ENCODE measurements around the gene MAN2C1.

DNA sequence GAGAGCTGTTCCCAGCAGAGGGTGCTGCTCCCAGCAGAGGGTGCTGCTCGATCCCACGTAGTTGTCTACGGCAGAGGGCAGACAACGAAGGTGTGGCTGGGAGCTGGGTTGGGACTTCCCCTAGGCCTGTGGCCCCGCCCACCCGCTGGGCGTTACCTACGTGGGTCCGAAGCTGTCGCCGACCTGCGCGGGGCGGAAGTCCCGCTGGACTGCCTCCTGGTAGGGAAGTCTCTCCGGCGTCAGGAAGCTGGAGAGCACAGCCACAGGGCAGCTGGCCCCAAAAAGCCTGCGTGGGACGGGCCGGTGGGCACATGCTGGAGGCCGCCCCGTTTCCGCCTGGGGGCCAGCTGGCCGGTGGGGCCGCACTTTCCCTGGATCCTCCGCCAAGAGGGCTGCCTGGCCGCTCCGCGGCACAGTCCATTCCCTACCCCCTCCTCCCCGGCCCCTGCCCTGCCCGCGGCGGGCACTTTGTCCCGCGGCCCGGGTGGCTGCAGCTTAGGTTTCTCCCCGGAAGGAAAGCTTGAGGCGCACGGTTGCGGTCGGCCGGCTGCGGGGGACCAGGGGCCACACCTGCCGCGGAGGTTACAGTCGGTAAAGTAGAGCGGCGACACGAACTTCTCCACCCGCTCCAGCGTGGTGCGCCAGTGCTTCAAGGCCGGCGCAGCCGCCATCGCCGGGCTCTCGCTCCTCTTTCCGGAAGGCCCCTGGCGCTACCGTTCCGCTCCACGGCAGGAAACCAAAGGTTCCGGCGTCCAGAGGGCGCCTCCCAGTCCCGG lies at the start of gene MAN2C1:
- TF ChIP-seq TAF1 (IDR thresholded peaks at IDR 0.05; ENCODE audit: borderline replicate concordance, insufficient read depth, low read length): peak; percentile 96
- TF ChIP-seq POLR2AphosphoS5 (IDR thresholded peaks at IDR 0.05; ENCODE audit: low read depth, low read length): peak; percentile 97
- TF ChIP-seq, protein P1, sequence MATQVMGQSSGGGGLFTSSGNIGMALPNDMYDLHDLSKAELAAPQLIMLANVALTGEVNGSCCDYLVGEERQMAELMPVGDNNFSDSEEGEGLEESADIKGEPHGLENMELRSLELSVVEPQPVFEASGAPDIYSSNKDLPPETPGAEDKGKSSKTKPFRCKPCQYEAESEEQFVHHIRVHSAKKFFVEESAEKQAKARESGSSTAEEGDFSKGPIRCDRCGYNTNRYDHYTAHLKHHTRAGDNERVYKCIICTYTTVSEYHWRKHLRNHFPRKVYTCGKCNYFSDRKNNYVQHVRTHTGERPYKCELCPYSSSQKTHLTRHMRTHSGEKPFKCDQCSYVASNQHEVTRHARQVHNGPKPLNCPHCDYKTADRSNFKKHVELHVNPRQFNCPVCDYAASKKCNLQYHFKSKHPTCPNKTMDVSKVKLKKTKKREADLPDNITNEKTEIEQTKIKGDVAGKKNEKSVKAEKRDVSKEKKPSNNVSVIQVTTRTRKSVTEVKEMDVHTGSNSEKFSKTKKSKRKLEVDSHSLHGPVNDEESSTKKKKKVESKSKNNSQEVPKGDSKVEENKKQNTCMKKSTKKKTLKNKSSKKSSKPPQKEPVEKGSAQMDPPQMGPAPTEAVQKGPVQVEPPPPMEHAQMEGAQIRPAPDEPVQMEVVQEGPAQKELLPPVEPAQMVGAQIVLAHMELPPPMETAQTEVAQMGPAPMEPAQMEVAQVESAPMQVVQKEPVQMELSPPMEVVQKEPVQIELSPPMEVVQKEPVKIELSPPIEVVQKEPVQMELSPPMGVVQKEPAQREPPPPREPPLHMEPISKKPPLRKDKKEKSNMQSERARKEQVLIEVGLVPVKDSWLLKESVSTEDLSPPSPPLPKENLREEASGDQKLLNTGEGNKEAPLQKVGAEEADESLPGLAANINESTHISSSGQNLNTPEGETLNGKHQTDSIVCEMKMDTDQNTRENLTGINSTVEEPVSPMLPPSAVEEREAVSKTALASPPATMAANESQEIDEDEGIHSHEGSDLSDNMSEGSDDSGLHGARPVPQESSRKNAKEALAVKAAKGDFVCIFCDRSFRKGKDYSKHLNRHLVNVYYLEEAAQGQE (IDR thresholded peaks at IDR 0.05; ENCODE audit: insufficient read depth in 1 of 2, low read depth in 2 of 2, low read length in 2 of 2): peak; percentile 64 to 66; a peak in 3 of 4 replicates
- peak; percentile 75 for TF ChIP-seq FOXP2 (optimal IDR thresholded peaks at IDR 0.05; ENCODE audit: borderline replicate concordance, extremely low read depth, extremely low read length, insufficient read depth)

Measured in PFSK-1 (cell line).